Esophagus (tissue), 2 donors: Measurements from ENCODE around the gene SLC35G1. TPM values are rescaled to one million over a fixed set of nuclear protein-coding genes. Genes with fewer than 3 reads are reported as not detected.
A peak's percentile ranks its signal among the peaks of the same experiment; 100 is the strongest.

Experiments
- H3K27ac ChIP-seq, 2 donors: one replicate each; pipeline ENCODE4 v1.5.1; 2013; ENCODE audit warnings: low read depth in 2 of 2, mild to moderate bottlenecking in 2 of 2, inconsistent platforms in 1 of 2, low read length in 1 of 2, moderate library complexity in 1 of 2
- H3K27me3 ChIP-seq, 2 donors: one replicate each; pipeline ENCODE4 v1.6.1; 2013; ENCODE audit warnings: low read length in 2 of 2, control low read depth in 1 of 2, mild to moderate bottlenecking in 1 of 2; ENCODE audit not compliant: insufficient read depth in 2 of 2, control insufficient read depth in 1 of 2
- H3K36me3 ChIP-seq, 2 donors: one replicate each; pipeline ENCODE4 v1.6.1; 2013; ENCODE audit warnings: low read length in 1 of 2; ENCODE audit not compliant: control insufficient read depth in 2 of 2, insufficient read depth in 2 of 2
- H3K4me1 ChIP-seq, 2 donors: one replicate each; pipeline ENCODE4 v1.6.1; 2013; ENCODE audit warnings: low read length in 1 of 2; ENCODE audit not compliant: control insufficient read depth in 2 of 2, insufficient read depth in 2 of 2
- H3K4me3 ChIP-seq, 2 donors: one replicate each; pipeline ENCODE4 v1.5.1; 2013; ENCODE audit warnings: low read length in 2 of 2, mild to moderate bottlenecking in 2 of 2, low read depth in 1 of 2, moderate library complexity in 1 of 2
- H3K9me3 ChIP-seq, 2 donors: one replicate each; pipeline ENCODE4 v1.6.1; 2013; ENCODE audit warnings: mild to moderate bottlenecking in 2 of 2, low read depth in 1 of 2, low read length in 1 of 2, moderate library complexity in 1 of 2; ENCODE audit not compliant: control insufficient read depth in 2 of 2, insufficient read depth in 1 of 2
- WGBS, 2 donors: extraction: QIAGEN DNeasy Blood & Tissue Kit; methylation state at CpG; one replicate each; pipeline ENCODE4 v1.1.7; 2013; 5-methylcytosine and 5-hydroxymethylcytosine counted together
- polyA plus RNA-seq, 2 donors: library from polyadenylated mRNA; stranded (reverse); fragments of 200-250 nt; gene quantifications; one replicate each; pipeline ENCODE4 v1.2.3, GENCODE V29; 2013
- donor health status: healthy with polysubstance abuse.
- donor health status: Bipolar disorder and iron deficiency.

Gene SLC35G1, protein sequence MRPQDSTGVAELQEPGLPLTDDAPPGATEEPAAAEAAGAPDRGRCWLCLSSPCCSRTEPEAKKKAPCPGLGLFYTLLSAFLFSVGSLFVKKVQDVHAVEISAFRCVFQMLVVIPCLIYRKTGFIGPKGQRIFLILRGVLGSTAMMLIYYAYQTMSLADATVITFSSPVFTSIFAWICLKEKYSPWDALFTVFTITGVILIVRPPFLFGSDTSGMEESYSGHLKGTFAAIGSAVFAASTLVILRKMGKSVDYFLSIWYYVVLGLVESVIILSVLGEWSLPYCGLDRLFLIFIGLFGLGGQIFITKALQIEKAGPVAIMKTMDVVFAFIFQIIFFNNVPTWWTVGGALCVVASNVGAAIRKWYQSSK
- polyA plus RNA-seq = 1 to 10 TPM in 1 of 2 donors, under 1 TPM in 1; 0.73 to 1.4 TPM

- Histone ChIP-seq H3K27ac (no peak within 1 kb of the TSS), H3K4me3 (peak within 1 kb of the TSS; percentile 72 to 78), H3K9me3 (no peaks in the 10 kb centered on the region), H3K4me1 (peaks cover 0 to 4% of the 10 kb centered on the region in 2 donors), H3K27me3 (no peaks in the 10 kb centered on the region), H3K36me3 (no peaks in the 10 kb centered on the region)
- 0 to 1% methylated on average over 69 to 82 of the region's 82 CpGs for WGBS, 2 donors
These were observed at the start of gene SLC35G1 for GRCh38 chr10:93893646-93894515. SLC35G1 (plus strand) TSS chr10:93893978; CDS start chr10:93894034, 56 bp downstream.

GRCh38 chr10:93844979-93845626 is 48.7 kb upstream of the SLC35G1 start:
- no peaks in the 10 kb centered on the region for H3K9me3 ChIP-seq
- H3K4me3 ChIP-seq = no peak overlapping the region
- H3K36me3 ChIP-seq = no peaks in the 10 kb centered on the region
- no peak overlapping the region for H3K27ac ChIP-seq
- no peaks in the 10 kb centered on the region for H3K27me3 ChIP-seq
- no peaks in the 10 kb centered on the region for H3K4me1 ChIP-seq
- 93 to 95% methylated on average over 23 to 30 of the region's 30 CpGs for WGBS, 2 donors

DNA sequence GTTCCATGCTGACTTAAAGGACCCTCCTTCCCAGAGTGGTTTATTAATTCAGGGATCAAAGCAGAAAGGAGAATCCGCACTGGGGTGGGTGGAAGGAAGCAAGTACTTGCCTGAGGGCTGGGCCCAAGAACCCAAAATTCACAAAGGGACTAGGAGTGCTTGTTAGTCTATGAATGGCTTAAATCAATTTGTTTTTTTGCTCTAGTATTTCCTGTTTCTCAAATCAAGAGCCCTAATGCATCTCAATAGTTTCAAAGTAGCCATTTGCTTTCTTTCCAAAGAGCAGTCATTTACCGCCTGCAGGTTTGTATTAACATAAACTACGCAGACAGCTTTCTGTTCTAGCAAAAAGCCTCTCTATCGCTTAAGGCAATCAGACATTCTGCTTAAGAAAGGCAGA is 44.2 kb upstream of the SLC35G1 start:
- Histone ChIP-seq H3K4me3 (no peak overlapping the region), H3K36me3 (no peaks in the 10 kb centered on the region), H3K27me3 (no peaks in the 10 kb centered on the region), H3K9me3 (no peaks in the 10 kb centered on the region), H3K27ac (no peak overlapping the region), H3K4me1 (no peaks in the 10 kb centered on the region)
- WGBS, 2 donors = 50 to 68% methylated on average over 4 of the region's 4 CpGs

DNA sequence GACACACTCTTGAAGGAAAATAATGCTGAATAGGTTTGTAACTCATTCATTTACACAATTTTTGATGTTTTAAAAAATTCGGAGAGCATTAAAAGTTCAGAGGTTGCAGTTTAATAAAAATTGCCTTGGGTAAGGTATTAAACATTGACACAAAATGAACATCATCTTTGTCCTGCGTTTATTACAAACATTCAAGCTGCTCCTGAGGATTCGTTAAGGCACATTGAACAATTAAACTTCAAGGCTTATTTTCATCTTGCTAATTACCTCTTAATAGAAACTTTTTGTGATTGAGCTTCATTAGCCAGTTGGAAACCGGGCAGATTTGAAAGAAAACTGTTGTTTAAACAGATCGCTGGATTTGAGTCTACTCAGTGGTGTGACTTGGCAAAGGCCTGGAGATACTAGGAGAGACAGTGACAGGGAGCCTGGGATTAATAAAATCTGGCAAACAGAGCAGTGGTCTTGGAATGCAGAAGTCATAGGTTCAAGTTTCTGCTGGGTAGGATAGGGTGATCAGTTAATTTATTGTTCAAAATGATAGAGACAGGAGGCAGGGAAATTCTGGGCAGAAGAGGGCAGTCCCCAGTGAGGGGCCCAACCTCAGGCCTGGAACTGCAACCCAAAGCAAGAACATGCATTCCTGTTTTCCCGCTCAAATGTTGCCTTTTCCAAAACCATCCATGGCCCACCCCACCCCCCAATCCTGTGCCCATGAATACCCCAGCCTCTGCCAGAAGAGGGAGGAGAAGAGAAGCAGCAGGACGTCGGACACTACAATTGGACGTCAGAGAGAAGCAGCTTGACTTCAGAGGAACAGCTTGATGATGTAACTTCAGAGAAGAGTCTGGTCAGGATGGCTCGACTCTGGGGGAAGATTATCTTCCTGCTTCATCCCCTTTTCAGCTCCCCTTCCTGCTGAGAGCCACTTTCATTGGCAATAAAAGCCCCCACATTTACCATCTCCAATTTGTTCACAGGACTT is 43.5 kb upstream of the SLC35G1 start:
- Histone ChIP-seq H3K36me3 (no peaks in the 10 kb centered on the region), H3K27ac (no peak overlapping the region), H3K4me3 (no peak overlapping the region), H3K4me1 (no peaks in the 10 kb centered on the region), H3K9me3 (no peaks in the 10 kb centered on the region), H3K27me3 (no peaks in the 10 kb centered on the region)
- 58 to 73% methylated on average over 10 of the region's 10 CpGs for WGBS, 2 donors

DNA sequence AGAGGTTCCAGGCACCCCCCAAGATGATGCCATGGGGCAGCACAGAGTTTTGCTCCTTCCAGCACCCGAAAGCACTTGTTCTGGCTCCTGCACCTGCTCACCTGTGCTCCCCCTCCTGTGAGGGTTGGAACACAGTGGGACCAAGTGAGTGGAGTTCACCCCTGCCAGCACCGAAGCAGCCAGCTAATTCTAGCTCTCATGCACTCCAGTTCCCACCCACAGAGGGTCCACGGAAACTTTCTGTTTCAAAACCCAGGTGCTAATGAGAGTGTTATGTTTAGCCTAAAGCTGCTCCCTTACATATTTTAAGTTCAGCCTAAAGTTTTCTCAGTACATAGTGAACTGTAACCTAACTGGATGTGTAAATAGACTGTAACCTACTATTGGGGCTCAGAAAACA is 42.6 kb upstream of the SLC35G1 start:
- H3K9me3 ChIP-seq = no peaks in the 10 kb centered on the region
- H3K36me3 ChIP-seq = no peaks in the 10 kb centered on the region
- 79 to 85% methylated on average over 3 of the region's 3 CpGs for WGBS, 2 donors
- H3K27ac ChIP-seq = no peak overlapping the region
- no peaks in the 10 kb centered on the region for H3K4me1 ChIP-seq
- H3K27me3 ChIP-seq = no peaks in the 10 kb centered on the region
- H3K4me3 ChIP-seq = no peak overlapping the region

GRCh38 chr10:93852476-93853095 is 41.2 kb upstream of the SLC35G1 start:
- Histone ChIP-seq H3K27ac (no peak overlapping the region), H3K4me1 (no peaks in the 10 kb centered on the region), H3K27me3 (no peaks in the 10 kb centered on the region), H3K9me3 (no peaks in the 10 kb centered on the region), H3K4me3 (no peak overlapping the region), H3K36me3 (no peaks in the 10 kb centered on the region)
- WGBS, 2 donors = 78% methylated on average over 4 of the region's 4 CpGs

- Histone ChIP-seq H3K27ac (no peak overlapping the region), H3K4me1 (no peaks in the 10 kb centered on the region), H3K9me3 (no peaks in the 10 kb centered on the region), H3K4me3 (no peak overlapping the region), H3K36me3 (no peaks in the 10 kb centered on the region), H3K27me3 (no peaks in the 10 kb centered on the region)
- WGBS, 2 donors = 40 to 59% methylated on average over 3 of the region's 3 CpGs
These were observed 38.8 kb upstream of the SLC35G1 start for GRCh38 chr10:93854975-93855374.

DNA sequence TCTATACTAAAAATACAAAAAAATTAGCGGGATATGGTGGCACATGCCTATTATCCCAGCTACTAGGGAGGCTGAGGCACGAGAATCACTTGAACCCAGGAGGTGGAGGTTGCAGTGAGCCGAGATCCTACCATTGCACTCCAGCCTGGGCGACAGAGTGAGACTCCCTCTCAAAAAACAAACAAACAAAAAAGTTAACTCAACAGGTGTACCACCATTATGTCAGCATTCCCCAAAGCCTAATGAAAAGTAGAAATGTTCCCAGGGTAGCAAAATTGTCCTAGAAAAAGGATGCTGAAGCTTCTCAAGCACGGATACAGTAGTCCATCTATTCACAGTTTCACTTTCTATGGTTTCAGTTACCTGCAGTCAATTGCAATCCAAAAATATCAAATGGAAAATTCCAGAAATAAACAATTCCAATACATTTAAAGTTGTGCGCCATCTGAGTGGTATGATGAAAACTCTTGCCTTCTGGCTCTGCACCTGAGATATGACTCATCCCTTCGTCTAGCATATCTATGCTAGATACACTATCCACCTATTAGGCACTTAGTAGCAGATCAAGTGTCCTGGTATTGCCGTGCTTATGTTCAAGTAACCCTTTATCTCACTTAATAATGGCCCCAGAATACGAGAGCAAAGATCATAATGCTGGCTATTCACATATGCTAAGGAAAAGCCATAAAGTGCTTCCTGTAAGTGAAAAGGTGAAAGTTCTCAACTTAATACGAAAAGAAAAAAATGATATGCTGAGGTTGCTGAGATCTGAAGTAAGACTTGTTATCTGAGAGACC is 37.2 kb upstream of the SLC35G1 start:
- Histone ChIP-seq H3K27me3 (no peaks in the 10 kb centered on the region), H3K27ac (no peak overlapping the region), H3K36me3 (no peaks in the 10 kb centered on the region), H3K4me1 (no peaks in the 10 kb centered on the region), H3K9me3 (no peaks in the 10 kb centered on the region), H3K4me3 (no peak overlapping the region)
- 82 to 84% methylated on average over 10 of the region's 10 CpGs for WGBS, 2 donors
